Coronary artery (tissue), 2 donors: Measurements from ENCODE around the gene PUM1.

Experiments used
- DNase-seq: peaks from one replicate; pipeline ENCODE4 v3.0.0-alpha.2; 2017; ENCODE audit warnings: low spot score
- H3K27ac ChIP-seq, 2 donors: fragments of 200-600 bp; sonication (generic); one replicate each; pipeline ENCODE4 v1.5.1; 2016 to 2019
- H3K4me3 ChIP-seq: fragments of 200-600 bp; sonication (generic); 2 replicates; pipeline ENCODE4 v1.5.1; 2016; ENCODE audit warnings: mild to moderate bottlenecking, moderate library complexity
- TF ChIP-seq, protein P1 (sequence below): fragments of 200-600 bp; sonication (generic); IDR thresholded peaks from one replicate; pipeline ENCODE4 v1.5.1; 2019; ENCODE audit warnings: antibody characterized with exemption

The PUM1 gene

DNA sequence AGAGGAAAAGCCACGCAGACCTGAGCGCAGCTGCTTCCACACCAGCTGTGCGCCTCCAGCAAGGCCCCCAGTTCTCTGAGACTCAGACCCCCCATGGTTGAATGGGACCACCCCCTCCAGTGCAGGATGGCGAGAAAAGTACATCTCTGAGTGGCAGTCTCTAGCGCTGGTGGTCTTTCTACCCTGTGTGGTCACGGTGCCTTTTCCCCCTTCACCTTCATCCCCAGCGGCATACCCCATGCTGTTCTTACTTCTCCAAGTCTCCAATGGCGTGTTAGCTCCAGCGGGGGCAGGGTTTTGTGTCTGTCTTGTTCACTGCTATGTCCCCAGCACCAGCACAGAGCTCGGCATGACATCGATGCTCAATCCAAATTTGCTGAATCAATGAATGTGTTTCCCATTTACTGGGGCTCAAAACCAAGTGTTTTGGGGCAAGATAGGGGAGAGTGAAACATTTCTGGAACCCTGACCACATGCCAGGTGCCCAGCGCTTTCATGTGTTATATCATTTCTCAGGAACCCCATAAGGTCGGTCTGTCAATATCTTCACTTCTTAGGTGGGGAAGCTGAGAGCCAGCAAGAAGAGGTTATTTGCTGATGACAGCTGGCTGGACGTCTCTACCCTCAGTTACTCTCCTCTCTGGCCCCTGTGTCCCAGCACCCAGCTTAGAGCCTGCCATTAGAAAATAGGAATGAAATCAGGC lies 156.0 kb downstream of the PUM1 start:
- peak; percentile 71 for DNase-seq
- Histone ChIP-seq H3K27ac (peak overlapping the region; percentile 53 to 83), H3K4me3 (peak overlapping the region; percentile 78)
- TF ChIP-seq, protein P1, sequence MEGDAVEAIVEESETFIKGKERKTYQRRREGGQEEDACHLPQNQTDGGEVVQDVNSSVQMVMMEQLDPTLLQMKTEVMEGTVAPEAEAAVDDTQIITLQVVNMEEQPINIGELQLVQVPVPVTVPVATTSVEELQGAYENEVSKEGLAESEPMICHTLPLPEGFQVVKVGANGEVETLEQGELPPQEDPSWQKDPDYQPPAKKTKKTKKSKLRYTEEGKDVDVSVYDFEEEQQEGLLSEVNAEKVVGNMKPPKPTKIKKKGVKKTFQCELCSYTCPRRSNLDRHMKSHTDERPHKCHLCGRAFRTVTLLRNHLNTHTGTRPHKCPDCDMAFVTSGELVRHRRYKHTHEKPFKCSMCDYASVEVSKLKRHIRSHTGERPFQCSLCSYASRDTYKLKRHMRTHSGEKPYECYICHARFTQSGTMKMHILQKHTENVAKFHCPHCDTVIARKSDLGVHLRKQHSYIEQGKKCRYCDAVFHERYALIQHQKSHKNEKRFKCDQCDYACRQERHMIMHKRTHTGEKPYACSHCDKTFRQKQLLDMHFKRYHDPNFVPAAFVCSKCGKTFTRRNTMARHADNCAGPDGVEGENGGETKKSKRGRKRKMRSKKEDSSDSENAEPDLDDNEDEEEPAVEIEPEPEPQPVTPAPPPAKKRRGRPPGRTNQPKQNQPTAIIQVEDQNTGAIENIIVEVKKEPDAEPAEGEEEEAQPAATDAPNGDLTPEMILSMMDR = no peak

DNA sequence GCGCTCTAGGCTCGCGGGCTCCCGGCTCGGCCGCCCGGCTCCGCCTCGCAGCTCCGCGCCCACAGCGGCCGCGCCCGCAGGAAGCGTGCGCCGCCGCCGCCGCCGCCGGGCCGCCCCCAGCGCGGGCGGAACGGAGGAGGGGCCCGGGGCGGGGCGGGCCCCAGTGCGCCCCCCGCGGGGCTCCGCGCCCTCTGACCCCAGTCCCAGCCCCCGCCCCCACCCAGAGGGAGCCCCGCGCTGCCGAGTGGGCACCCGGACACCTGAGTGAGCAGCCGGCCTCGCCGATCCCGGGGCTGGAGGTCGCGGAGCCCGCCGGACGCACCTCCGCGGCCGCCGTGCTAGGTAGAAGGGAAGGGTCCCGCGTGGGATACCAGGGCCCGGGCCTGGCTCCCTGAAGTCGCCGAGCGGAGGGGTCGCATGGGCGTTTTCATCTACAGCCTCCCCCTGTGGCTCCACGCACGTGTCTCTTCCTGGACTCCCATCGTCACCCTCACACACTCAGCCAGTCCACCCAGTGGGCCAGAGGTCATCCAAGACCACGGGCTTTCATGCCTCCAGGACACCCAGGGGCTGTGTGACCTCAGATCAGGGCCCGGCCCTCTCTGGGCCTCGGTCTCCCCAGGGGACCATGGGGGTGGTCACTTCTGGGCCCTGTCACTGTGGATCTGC lies 156.7 kb downstream of the PUM1 start, which contains the start of gene SDC3:
TSS of gene SDC3 (minus strand) at position 63 of the 669 bp plus-strand sequence. CDS start 172 bp downstream, outside the sequence.
- TF ChIP-seq, protein P1 = no peak
- peak within 1 kb of the TSS; percentile 53 to 83 for H3K27ac ChIP-seq
- H3K4me3 ChIP-seq = peak within 1 kb of the TSS; percentile 78
- peak; percentile 77 for DNase-seq

DNA sequence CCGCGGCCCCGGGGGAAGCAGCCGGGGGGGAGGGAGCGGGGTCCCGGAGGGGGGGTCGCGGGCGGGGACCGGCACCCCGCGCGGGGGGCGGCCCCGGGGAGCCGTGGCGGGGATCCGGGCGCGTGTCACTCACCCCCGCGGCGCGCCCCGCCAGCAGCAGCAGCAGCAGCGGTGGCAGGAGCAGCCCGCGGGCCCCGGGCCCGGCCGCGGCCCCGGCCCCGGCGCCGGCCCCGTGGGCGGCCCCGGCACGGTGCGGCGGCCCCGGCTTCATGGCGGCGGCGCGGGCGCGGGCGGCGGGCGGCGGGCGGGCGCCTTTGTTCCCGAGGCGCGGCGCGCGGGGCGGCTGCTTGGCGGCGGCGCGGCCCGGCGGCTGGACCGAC lies 157.2 kb downstream of the PUM1 start:
- DNase-seq = no peak
- peak overlapping the region; percentile 47 to 83 for H3K27ac ChIP-seq
- peak overlapping the region; percentile 78 for H3K4me3 ChIP-seq
- TF ChIP-seq, protein P1 = no peak

DNA sequence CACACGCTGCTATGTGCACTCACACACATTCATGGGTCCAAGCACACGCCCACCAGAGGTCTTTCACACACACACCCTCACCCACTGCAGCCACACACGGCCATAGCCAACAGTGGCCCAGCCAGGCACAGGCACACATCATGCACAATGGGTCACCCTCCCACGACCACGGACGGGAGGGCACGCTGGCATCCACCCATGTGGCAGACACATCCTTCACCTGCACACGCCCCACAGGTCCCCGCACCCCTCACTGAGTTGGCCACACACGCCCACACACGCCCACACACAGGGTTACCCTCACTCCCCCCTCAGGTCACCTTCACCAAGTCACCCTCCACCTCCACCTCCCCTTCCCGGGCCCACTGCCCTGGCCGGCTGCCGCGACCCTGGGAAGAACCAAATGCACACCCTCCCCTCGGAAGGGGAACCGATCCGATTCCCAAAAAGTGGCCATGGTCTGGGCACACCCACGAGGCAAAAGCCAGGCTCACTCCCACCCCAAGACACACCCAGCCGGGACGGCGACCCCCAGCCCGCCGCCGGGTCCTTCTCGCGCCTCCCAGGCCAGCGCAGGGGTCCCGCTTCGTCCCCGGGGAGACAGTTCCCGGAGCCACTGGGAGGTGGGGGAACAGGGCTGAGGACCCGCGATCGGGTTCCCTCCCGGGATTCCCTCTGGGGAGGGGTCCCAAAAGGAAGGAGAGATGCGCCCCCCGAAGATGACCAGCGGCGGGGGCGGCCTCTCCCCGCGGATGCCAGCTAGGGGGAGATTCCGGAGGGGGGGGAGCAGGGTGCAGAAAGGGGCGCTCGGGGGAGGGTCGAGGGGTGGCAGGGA lies 157.8 kb downstream of the PUM1 start:
- peak; percentile 73 for DNase-seq
- TF ChIP-seq, protein P1 = no peak
- Histone ChIP-seq H3K27ac (peak overlapping the region; percentile 47 to 83), H3K4me3 (peak overlapping the region; percentile 78)

DNA sequence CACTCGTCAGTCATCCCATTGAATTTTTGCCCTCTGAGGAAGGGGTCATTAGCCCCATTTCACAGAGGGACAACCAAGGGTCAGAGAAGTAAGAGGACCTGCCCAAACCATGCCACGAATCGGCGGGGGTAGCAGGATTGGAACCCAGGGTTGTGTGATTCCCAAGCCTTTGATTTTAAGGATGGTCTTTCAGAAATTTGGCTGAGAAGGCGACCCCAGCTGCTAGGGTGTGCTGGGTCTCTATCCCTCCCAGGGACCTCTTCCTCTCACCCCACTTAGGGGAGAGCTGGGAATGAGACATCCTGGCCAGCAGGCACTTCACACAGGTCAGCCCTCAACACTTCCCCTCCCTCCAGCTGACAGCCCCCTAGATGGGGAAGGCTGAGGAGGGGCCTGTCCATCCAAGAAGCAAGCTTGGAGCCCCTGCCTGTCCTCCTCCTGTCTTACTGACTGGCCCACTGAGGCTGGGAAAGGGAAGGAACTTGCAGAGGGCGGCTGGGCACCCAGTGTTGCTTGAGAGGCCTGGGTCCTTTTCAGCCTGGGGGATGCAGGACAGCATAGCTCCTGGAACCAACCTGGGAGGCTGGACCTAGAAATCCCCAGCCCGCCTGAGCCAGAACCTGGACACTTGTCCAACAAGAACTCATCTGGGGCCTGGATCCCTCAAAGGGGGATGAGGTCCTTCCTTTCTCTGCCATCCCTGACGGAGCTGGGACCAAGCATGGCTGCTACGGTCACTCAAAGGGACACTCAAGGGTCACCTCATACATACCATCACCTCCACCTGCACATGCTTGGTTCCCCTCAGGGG lies 158.7 kb downstream of the PUM1 start:
- Histone ChIP-seq H3K27ac (peak overlapping the region in 1 of 2 donors; percentile 83), H3K4me3 (peak overlapping the region; percentile 78)
- DNase-seq = no peak
- TF ChIP-seq, protein P1 = no peak

DNA sequence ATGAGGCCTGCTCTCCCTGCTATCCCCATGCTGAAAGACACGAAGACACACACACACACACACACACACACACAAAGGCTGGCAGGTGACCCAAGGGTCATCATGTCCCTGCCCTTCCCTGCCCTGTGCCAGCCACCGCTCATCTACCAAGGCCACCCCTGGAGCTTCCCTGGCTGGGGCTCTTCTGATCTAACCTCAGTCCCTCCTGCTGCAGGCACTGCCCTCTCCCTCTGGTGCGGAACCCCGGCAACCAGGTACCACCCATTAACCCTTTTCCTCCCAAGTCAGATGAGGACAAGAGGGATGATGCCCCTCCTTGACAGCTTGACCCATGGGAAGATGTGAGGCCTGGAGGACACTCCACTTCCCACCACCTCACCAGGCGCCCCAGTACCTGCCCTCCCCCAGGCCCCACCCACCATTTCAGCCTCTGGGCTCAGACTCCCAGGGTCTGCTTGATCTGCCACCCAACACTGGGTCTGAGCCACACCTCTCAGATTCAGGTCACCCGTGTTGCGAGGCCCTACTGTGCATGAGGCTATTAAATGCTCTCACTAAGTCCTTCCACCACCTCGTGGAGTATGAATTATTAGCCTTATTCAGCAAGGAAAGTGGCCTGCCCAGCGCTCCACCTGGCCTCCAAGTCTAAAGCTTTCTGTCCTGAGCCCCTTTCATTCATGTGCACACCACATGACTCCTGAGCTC lies 159.4 kb downstream of the PUM1 start:
- TF ChIP-seq, protein P1 = no peak

More for the DNA sequence above, 159.4 kb downstream of the PUM1 start:
- H3K4me3 ChIP-seq = no peak overlapping the region
- DNase-seq = no peak
- H3K27ac ChIP-seq = peak overlapping the region in 1 of 2 donors; percentile 83
